ENCODE data around the gene LIMA1. TPM values are rescaled to one million over a fixed set of nuclear protein-coding genes. Genes with fewer than 3 reads are reported as not detected.
"Not testable (repeated sequence)": the region's sequence is repeated elsewhere in the genome, so short reads cannot be mapped to it uniquely, and the experiment has no call there.

Gene LIMA1
- total RNA-seq, 5 donors from 2014 or later (not counting 1 experiment from before 2014, with no cell fraction given) = 8.6 to 14.9 (median 11.1) TPM

- H3K4me3 Mint-ChIP-seq = no peak overlapping the region
Measured at GRCh38 chr12:50313256-50313931, 30.1 kb upstream of the LIMA1 start.

GRCh38 chr12:50311858-50312609 lies 28.7 kb upstream of the LIMA1 start:
- 95% methylated on average over 7 of the region's 11 CpGs for WGBS (ENCODE audit: insufficient coverage)
- H3K27ac ChIP-seq (ENCODE audit: low read length); H3K4me3 Mint-ChIP-seq; ATAC-seq (replicated peaks in 1 of 4); H3K4me3 ChIP-seq (ENCODE audit: control insufficient read depth in 1 of 2, extremely low read depth in 1 of 2, low read length in 1 of 2); H3K36me3 Mint-ChIP-seq; H3K27ac Mint-ChIP-seq; H3K27me3 ChIP-seq (replicated peaks in 1 of 2; ENCODE audit: control insufficient read depth in 2 of 2, extremely low read depth in 1 of 2, insufficient read depth in 2 of 2, low read length in 1 of 2); H3K27me3 Mint-ChIP-seq; DNase-seq; H3K9me3 ChIP-seq; H3K4me1 Mint-ChIP-seq; H3K36me3 ChIP-seq (ENCODE audit: control insufficient read depth in 2 of 2, extremely low read depth in 1 of 2, insufficient read depth in 1 of 2, low read length in 1 of 2); H3K9me3 Mint-ChIP-seq; H3K4me1 ChIP-seq (ENCODE audit: control insufficient read depth in 1 of 2, extremely low read depth in 1 of 2, insufficient read depth in 2 of 2, low read length in 2 of 2); POLR2A ChIA-PET: not testable (repeated sequence)
- CTCF ChIA-PET = interaction anchor here in 1 of 2 donors (0.6 kb wide), 1 partner anchor 18 kb away, joined by 3 read pairs; no protein-coding TSS in a partner anchor

More at GRCh38 chr12:50313256-50313931, 30.1 kb upstream of the LIMA1 start:
- H3K36me3 ChIP-seq (ENCODE audit: control insufficient read depth in 2 of 2, extremely low read depth in 1 of 2, insufficient read depth in 1 of 2, low read length in 1 of 2) = no peaks in the 10 kb centered on the region
- Mint-ChIP-seq H3K36me3 (no peaks in the 10 kb centered on the region), H3K27ac (no peak overlapping the region), H3K27me3 (no peaks in the 10 kb centered on the region), H3K4me1 (no peaks in the 10 kb centered on the region), H3K9me3 (no peaks in the 10 kb centered on the region)
- H3K27ac ChIP-seq (ENCODE audit: low read length) = no peak overlapping the region
- H3K4me1 ChIP-seq (ENCODE audit: control insufficient read depth in 1 of 2, extremely low read depth in 1 of 2, insufficient read depth in 2 of 2, low read length in 2 of 2) = no peaks in the 10 kb centered on the region
- CTCF ChIA-PET = no interaction called here
- no peak overlapping the region for H3K4me3 ChIP-seq (ENCODE audit: control insufficient read depth in 1 of 2, extremely low read depth in 1 of 2, low read length in 1 of 2)
- no peaks in the 10 kb centered on the region for H3K27me3 ChIP-seq (replicated peaks in 1 of 2; ENCODE audit: control insufficient read depth in 2 of 2, extremely low read depth in 1 of 2, insufficient read depth in 2 of 2, low read length in 1 of 2)
- 100% methylated on average over 3 of the region's 5 CpGs for WGBS (ENCODE audit: insufficient coverage)
- DNase-seq (no peak), ATAC-seq (replicated peaks in 1 of 4) (no peak)
- POLR2A ChIA-PET = interaction anchor here in 1 of 2 donors (0.6 kb wide), 1 partner anchor 10 kb away, joined by 3 read pairs; no protein-coding TSS in a partner anchor
- no peaks in the 10 kb centered on the region for H3K9me3 ChIP-seq

DNA sequence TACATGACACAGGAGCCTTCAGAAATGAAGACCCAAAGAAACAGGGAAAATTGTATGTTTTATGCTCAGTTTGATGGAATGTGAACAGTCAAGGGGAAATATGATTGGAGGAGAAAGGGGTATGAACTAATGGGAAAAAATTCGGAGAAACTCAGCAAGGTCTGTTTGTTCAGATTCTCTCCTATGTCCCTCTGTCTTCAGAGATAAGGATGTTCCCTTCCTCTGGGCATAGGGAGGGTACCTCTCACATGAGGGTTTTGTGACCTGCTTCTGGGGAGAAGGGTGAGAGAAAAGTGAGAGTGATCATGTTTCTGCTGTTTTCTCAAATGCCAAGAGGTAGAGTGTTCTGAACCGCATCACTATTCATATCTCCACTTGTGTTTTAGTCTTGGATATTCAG lies 26.6 kb upstream of the LIMA1 start:
- Mint-ChIP-seq H3K4me3 (no peak overlapping the region), H3K36me3 (no peaks in the 10 kb centered on the region), H3K9me3 (no peaks in the 10 kb centered on the region), H3K27me3 (no peaks in the 10 kb centered on the region), H3K4me1 (no peaks in the 10 kb centered on the region), H3K27ac (no peak overlapping the region)
- DNase-seq (no peak), ATAC-seq (replicated peaks in 1 of 4) (no peak)
- Histone ChIP-seq H3K36me3 (ENCODE audit: control insufficient read depth in 2 of 2, extremely low read depth in 1 of 2, insufficient read depth in 1 of 2, low read length in 1 of 2) (no peaks in the 10 kb centered on the region), H3K4me1 (ENCODE audit: control insufficient read depth in 1 of 2, extremely low read depth in 1 of 2, insufficient read depth in 2 of 2, low read length in 2 of 2) (no peaks in the 10 kb centered on the region), H3K9me3 (no peaks in the 10 kb centered on the region), H3K4me3 (ENCODE audit: control insufficient read depth in 1 of 2, extremely low read depth in 1 of 2, low read length in 1 of 2) (no peak overlapping the region), H3K27me3 (replicated peaks in 1 of 2; ENCODE audit: control insufficient read depth in 2 of 2, extremely low read depth in 1 of 2, insufficient read depth in 2 of 2, low read length in 1 of 2) (no peaks in the 10 kb centered on the region), H3K27ac (ENCODE audit: low read length) (no peak overlapping the region)
- 83% methylated on average over 1 of the region's 2 CpGs for WGBS (ENCODE audit: insufficient coverage)
- CTCF ChIA-PET = no interaction called here
- POLR2A ChIA-PET = no interaction called here

GRCh38 chr12:50302686-50303085 lies 19.4 kb upstream of the LIMA1 start:
- Mint-ChIP-seq H3K27me3 (no peaks in the 10 kb centered on the region), H3K27ac (no peak overlapping the region), H3K36me3 (no peaks in the 10 kb centered on the region), H3K4me1 (peaks cover 0 to 3% (median 0%) of the 10 kb centered on the region in 3 donors), H3K4me3 (no peak overlapping the region), H3K9me3 (no peaks in the 10 kb centered on the region)
- 100% methylated on average over 2 of the region's 3 CpGs for WGBS (ENCODE audit: insufficient coverage)
- Histone ChIP-seq H3K36me3 (ENCODE audit: control insufficient read depth in 2 of 2, extremely low read depth in 1 of 2, insufficient read depth in 1 of 2, low read length in 1 of 2) (no peaks in the 10 kb centered on the region), H3K4me3 (ENCODE audit: control insufficient read depth in 1 of 2, extremely low read depth in 1 of 2, low read length in 1 of 2) (no peak overlapping the region), H3K27ac (ENCODE audit: low read length) (no peak overlapping the region), H3K27me3 (replicated peaks in 1 of 2; ENCODE audit: control insufficient read depth in 2 of 2, extremely low read depth in 1 of 2, insufficient read depth in 2 of 2, low read length in 1 of 2) (no peaks in the 10 kb centered on the region), H3K4me1 (ENCODE audit: control insufficient read depth in 1 of 2, extremely low read depth in 1 of 2, insufficient read depth in 2 of 2, low read length in 2 of 2) (no peaks in the 10 kb centered on the region), H3K9me3 (no peaks in the 10 kb centered on the region)
- ChIA-PET POLR2A (interaction anchor here in 1 of 2 donors (0.7 kb wide), 1 partner anchor 28 kb away, joined by 9 read pairs; no protein-coding TSS in a partner anchor), CTCF (interaction anchor here in 1 of 2 donors (0.7 kb wide), 1 partner anchor 90 kb away, joined by 6 read pairs; no protein-coding TSS in a partner anchor)
- DNase-seq (no peak), ATAC-seq (replicated peaks in 1 of 4) (no peak)

- Mint-ChIP-seq H3K27ac (no peak overlapping the region), H3K4me1 (peaks cover 0 to 3% (median 0%) of the 10 kb centered on the region in 3 donors), H3K4me3 (no peak overlapping the region), H3K36me3 (no peaks in the 10 kb centered on the region), H3K9me3 (no peaks in the 10 kb centered on the region), H3K27me3 (no peaks in the 10 kb centered on the region)
- no peaks in the 10 kb centered on the region for H3K9me3 ChIP-seq
- ChIA-PET POLR2A (no interaction called here), CTCF (interaction anchor here in 1 of 2 donors (0.5 kb wide), 1 partner anchor 1219 kb away, joined by 3 read pairs; no protein-coding TSS in a partner anchor)
- ATAC-seq (replicated peaks in 1 of 4) = no peak
- H3K36me3 ChIP-seq (ENCODE audit: control insufficient read depth in 2 of 2, extremely low read depth in 1 of 2, insufficient read depth in 1 of 2, low read length in 1 of 2) = peaks cover 0 to 3% of the 10 kb centered on the region in 2 donors
- H3K4me3 ChIP-seq (ENCODE audit: control insufficient read depth in 1 of 2, extremely low read depth in 1 of 2, low read length in 1 of 2) = no peak overlapping the region
- 100% methylated on average over 1 of the region's 1 CpG for WGBS (ENCODE audit: insufficient coverage)
- no peaks in the 10 kb centered on the region for H3K4me1 ChIP-seq (ENCODE audit: control insufficient read depth in 1 of 2, extremely low read depth in 1 of 2, insufficient read depth in 2 of 2, low read length in 2 of 2)
- no peak overlapping the region for H3K27ac ChIP-seq (ENCODE audit: low read length)
- no peaks in the 10 kb centered on the region for H3K27me3 ChIP-seq (replicated peaks in 1 of 2; ENCODE audit: control insufficient read depth in 2 of 2, extremely low read depth in 1 of 2, insufficient read depth in 2 of 2, low read length in 1 of 2)
- no peak for DNase-seq
Measured at GRCh38 chr12:50297996-50298395, 14.7 kb upstream of the LIMA1 start.

GRCh38 chr12:50297027-50297426 lies 13.7 kb upstream of the LIMA1 start:
- Mint-ChIP-seq H3K36me3 (no peaks in the 10 kb centered on the region), H3K4me1 (peaks cover 0 to 3% (median 0%) of the 10 kb centered on the region in 3 donors), H3K27me3 (no peaks in the 10 kb centered on the region), H3K4me3 (no peak overlapping the region), H3K9me3 (no peaks in the 10 kb centered on the region), H3K27ac (no peak overlapping the region)
- Histone ChIP-seq H3K27me3 (replicated peaks in 1 of 2; ENCODE audit: control insufficient read depth in 2 of 2, extremely low read depth in 1 of 2, insufficient read depth in 2 of 2, low read length in 1 of 2) (no peaks in the 10 kb centered on the region), H3K9me3 (no peaks in the 10 kb centered on the region), H3K27ac (ENCODE audit: low read length) (no peak overlapping the region), H3K4me3 (ENCODE audit: control insufficient read depth in 1 of 2, extremely low read depth in 1 of 2, low read length in 1 of 2) (no peak overlapping the region), H3K36me3 (ENCODE audit: control insufficient read depth in 2 of 2, extremely low read depth in 1 of 2, insufficient read depth in 1 of 2, low read length in 1 of 2) (peaks cover 0 to 3% of the 10 kb centered on the region in 2 donors), H3K4me1 (ENCODE audit: control insufficient read depth in 1 of 2, extremely low read depth in 1 of 2, insufficient read depth in 2 of 2, low read length in 2 of 2) (no peaks in the 10 kb centered on the region)
- DNase-seq = no peak
- WGBS (ENCODE audit: insufficient coverage) = no CpG with 5 or more reads among the region's 3 CpGs
- POLR2A ChIA-PET = interaction anchor here in 1 of 2 donors (0.6 kb wide), 1 partner anchor 136 kb away, joined by 4 read pairs; no protein-coding TSS in a partner anchor
- CTCF ChIA-PET = no interaction called here
- no peak for ATAC-seq (replicated peaks in 1 of 4)

Data from T-cell (primary cell).